Smooth muscle cell (in vitro differentiated cells): ENCODE data around the gene TAC1. TPM values are rescaled to one million over a fixed set of nuclear protein-coding genes. Genes with fewer than 3 reads are reported as not detected.

Experiments used
- DNase-seq: peaks from one replicate; lab custom pipeline; 2025; ENCODE audit not compliant: unreplicated experiment; lab: John Stamatoyannopoulos, UW
- H2AFZ ChIP-seq: fragments of 200-600 bp; sonication (generic); 2 replicates; pipeline ENCODE4 v1.6.0; 2016; ENCODE audit warnings: antibody characterized with exemption, low read depth, mild to moderate bottlenecking
- H3F3A ChIP-seq: fragments of 200-600 bp; sonication (generic); 2 replicates; pipeline ENCODE4 v1.6.0; 2017; ENCODE audit warnings: antibody characterized with exemption, low read depth
- H3K27ac ChIP-seq: fragments of 200-600 bp; sonication (generic); 2 replicates; pipeline ENCODE4 v1.5.1; 2016; ENCODE audit warnings: low read depth, mild to moderate bottlenecking
- H3K27me3 ChIP-seq: fragments of 200-600 bp; sonication (generic); 2 replicates; pipeline ENCODE4 v1.6.1; 2016; ENCODE audit warnings: low read depth, mild to moderate bottlenecking
- H3K36me3 ChIP-seq: fragments of 200-600 bp; sonication (generic); 2 replicates; pipeline ENCODE4 v1.5.1; 2016; ENCODE audit warnings: low read depth
- H3K4me1 ChIP-seq: fragments of 200-600 bp; sonication (generic); 2 replicates; pipeline ENCODE4 v1.5.1; 2016; ENCODE audit warnings: low read depth
- H3K4me2 ChIP-seq: fragments of 200-600 bp; sonication (generic); 2 replicates; pipeline ENCODE4 v1.6.0; 2016; ENCODE audit warnings: mild to moderate bottlenecking
- H3K4me3 ChIP-seq: fragments of 200-600 bp; sonication (generic); 2 replicates; pipeline ENCODE4 v1.5.1; 2016; ENCODE audit warnings: mild to moderate bottlenecking
- H3K79me2 ChIP-seq: fragments of 200-600 bp; sonication (generic); 2 replicates; pipeline ENCODE4 v1.6.0; 2016; ENCODE audit warnings: low read depth, mild to moderate bottlenecking
- H3K9ac ChIP-seq: fragments of 200-600 bp; sonication (generic); 2 replicates; pipeline ENCODE4 v1.6.0; 2016; ENCODE audit warnings: low read depth
- H3K9me3 ChIP-seq: fragments of 200-600 bp; sonication (generic); replicated peaks from 2 replicates; pipeline ENCODE4 v1.5.1; 2016; ENCODE audit warnings: low read depth
- H4K20me1 ChIP-seq: fragments of 200-600 bp; sonication (generic); 2 replicates; pipeline ENCODE4 v1.6.0; 2016; ENCODE audit warnings: low read depth
- WGBS: methylation state at CpG from one replicate; pipeline ENCODE4 v1.1.7; 2016; ENCODE audit warnings: low lambda C conversion rate; 5-methylcytosine and 5-hydroxymethylcytosine counted together
- polyA plus RNA-seq: library from polyadenylated mRNA; unstranded; fragments of >200 nt; fragmentation: Nextera tagmentation; extraction: Ambion mirVana; gene quantifications from 2 replicates; pipeline ENCODE4 v1.2.1, GENCODE V29; 2016
- total RNA-seq: library from RNA; depleted of rRNA; stranded (reverse); fragments of >200 nt; gene quantifications from 2 replicates; pipeline ENCODE4 v1.2.3, GENCODE V29; 2014
- TF ChIP-seq, protein P1 (sequence below): fragments of 200-600 bp; sonication (generic); IDR thresholded peaks from 2 replicates; pipeline ENCODE4 v1.5.1; 2017; ENCODE audit warnings: borderline replicate concordance, mild to moderate bottlenecking, antibody characterized with exemption; ENCODE audit not compliant: insufficient read depth, poor library complexity, severe bottlenecking

TAC1 gene
- total and polyA plus RNA-seq, 2 experiments from 2014 or later, result 0.31 to 0.36 TPM

GRCh38 chr7:97751566-97751965 is 19.7 kb downstream of the TAC1 start:
- TF ChIP-seq, protein P1, sequence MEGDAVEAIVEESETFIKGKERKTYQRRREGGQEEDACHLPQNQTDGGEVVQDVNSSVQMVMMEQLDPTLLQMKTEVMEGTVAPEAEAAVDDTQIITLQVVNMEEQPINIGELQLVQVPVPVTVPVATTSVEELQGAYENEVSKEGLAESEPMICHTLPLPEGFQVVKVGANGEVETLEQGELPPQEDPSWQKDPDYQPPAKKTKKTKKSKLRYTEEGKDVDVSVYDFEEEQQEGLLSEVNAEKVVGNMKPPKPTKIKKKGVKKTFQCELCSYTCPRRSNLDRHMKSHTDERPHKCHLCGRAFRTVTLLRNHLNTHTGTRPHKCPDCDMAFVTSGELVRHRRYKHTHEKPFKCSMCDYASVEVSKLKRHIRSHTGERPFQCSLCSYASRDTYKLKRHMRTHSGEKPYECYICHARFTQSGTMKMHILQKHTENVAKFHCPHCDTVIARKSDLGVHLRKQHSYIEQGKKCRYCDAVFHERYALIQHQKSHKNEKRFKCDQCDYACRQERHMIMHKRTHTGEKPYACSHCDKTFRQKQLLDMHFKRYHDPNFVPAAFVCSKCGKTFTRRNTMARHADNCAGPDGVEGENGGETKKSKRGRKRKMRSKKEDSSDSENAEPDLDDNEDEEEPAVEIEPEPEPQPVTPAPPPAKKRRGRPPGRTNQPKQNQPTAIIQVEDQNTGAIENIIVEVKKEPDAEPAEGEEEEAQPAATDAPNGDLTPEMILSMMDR, result no peak
- no peak overlapping the region for H2AFZ ChIP-seq
- no peak for DNase-seq
- H3K4me1 ChIP-seq, result no peaks in the 10 kb centered on the region
- H3K4me2 ChIP-seq, result no peak overlapping the region
- WGBS, result 75% methylated on average over 2 of the region's 2 CpGs
- H3K9me3 ChIP-seq, result no peaks in the 10 kb centered on the region
- H3K79me2 ChIP-seq, result no peaks in the 10 kb centered on the region
- H3K27me3 ChIP-seq, result peaks cover 28% of the 10 kb centered on the region
- no peaks in the 10 kb centered on the region for H3F3A ChIP-seq
- H4K20me1 ChIP-seq, result no peaks in the 10 kb centered on the region
- no peak overlapping the region for H3K9ac ChIP-seq
- no peak overlapping the region for H3K27ac ChIP-seq
- H3K4me3 ChIP-seq, result no peak overlapping the region
- no peaks in the 10 kb centered on the region for H3K36me3 ChIP-seq

- H3K4me2 ChIP-seq, result no peak overlapping the region
- H3K27me3 ChIP-seq, result peaks cover 28% of the 10 kb centered on the region
- no peaks in the 10 kb centered on the region for H3K4me1 ChIP-seq
- H3F3A ChIP-seq, result no peaks in the 10 kb centered on the region
- H4K20me1 ChIP-seq, result no peaks in the 10 kb centered on the region
- H3K27ac ChIP-seq, result no peak overlapping the region
- TF ChIP-seq, protein P1, result no peak
- no peaks in the 10 kb centered on the region for H3K79me2 ChIP-seq
- H3K9ac ChIP-seq, result no peak overlapping the region
- H2AFZ ChIP-seq, result no peak overlapping the region
- H3K4me3 ChIP-seq, result no peak overlapping the region
- no peak for DNase-seq
- WGBS, result 74% methylated on average over 1 of the region's 1 CpG
- no peaks in the 10 kb centered on the region for H3K36me3 ChIP-seq
- H3K9me3 ChIP-seq, result no peaks in the 10 kb centered on the region
These were observed 20.3 kb downstream of the TAC1 start for GRCh38 chr7:97752215-97752614.

DNA sequence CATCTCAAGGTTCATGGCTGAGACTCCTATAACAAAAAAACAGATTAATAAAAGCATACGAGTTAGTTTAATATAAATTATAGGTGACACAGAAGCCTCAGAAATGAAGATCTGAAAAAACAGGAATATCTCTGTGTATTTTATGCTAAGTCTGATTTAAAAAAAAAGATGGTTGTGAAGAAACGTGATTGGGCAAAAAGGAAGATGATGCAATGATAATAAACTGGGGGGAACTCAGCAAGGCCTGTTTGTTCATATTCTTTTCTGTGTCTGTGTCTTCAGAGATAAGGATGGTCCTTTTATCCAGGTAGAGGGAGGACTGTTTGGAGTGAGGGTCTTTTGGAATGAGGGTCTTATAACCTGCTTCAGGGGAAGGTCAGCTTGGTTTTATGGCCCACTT is 25.9 kb downstream of the TAC1 start:
- Histone ChIP-seq H2AFZ (no peak overlapping the region), H3K4me2 (no peak overlapping the region), H3F3A (no peaks in the 10 kb centered on the region), H3K9ac (no peak overlapping the region), H3K36me3 (no peaks in the 10 kb centered on the region), H3K27me3 (peaks cover 12% of the 10 kb centered on the region), H3K4me3 (no peak overlapping the region), H3K27ac (no peak overlapping the region), H3K9me3 (no peaks in the 10 kb centered on the region), H4K20me1 (no peaks in the 10 kb centered on the region), H3K4me1 (no peaks in the 10 kb centered on the region), H3K79me2 (no peaks in the 10 kb centered on the region)
- TF ChIP-seq, protein P1, result no peak
- 85% methylated on average over 2 of the region's 2 CpGs for WGBS
- no peak for DNase-seq

- Histone ChIP-seq H3K79me2 (no peaks in the 10 kb centered on the region), H3K4me3 (no peak overlapping the region), H2AFZ (no peak overlapping the region), H3K27ac (no peak overlapping the region), H3K9me3 (no peaks in the 10 kb centered on the region), H4K20me1 (no peaks in the 10 kb centered on the region), H3K9ac (no peak overlapping the region), H3F3A (no peaks in the 10 kb centered on the region), H3K27me3 (no peaks in the 10 kb centered on the region), H3K4me1 (no peaks in the 10 kb centered on the region), H3K4me2 (no peak overlapping the region), H3K36me3 (no peaks in the 10 kb centered on the region)
- DNase-seq, result no peak
- WGBS, result 74% methylated on average over 4 of the region's 5 CpGs
- TF ChIP-seq, protein P1, result no peak
These were observed 39.0 kb downstream of the TAC1 start for GRCh38 chr7:97770850-97771249.
